Type B pancreatic cell (in vitro differentiated cells): Measurements from ENCODE around the gene LBH. TPM values are rescaled to one million over a fixed set of nuclear protein-coding genes. Genes with fewer than 3 reads are reported as not detected.

Experiments used
- DNase-seq: peaks from one replicate; pipeline ENCODE4 v3.0.0; 2021; ENCODE audit warnings: mixed read lengths; ENCODE audit not compliant: unreplicated experiment; ENCODE audit errors: extremely low spot score
- H3K27ac Mint-ChIP-seq: 2 replicates; pipeline ENCODE4 v1.8.0; 2021; ENCODE audit warnings: mild to moderate bottlenecking, mixed read lengths
- H3K27me3 Mint-ChIP-seq: 2 replicates; pipeline ENCODE4 v1.8.0; 2021; ENCODE audit warnings: mixed read lengths
- H3K36me3 Mint-ChIP-seq: 2 replicates; pipeline ENCODE4 v1.8.0; 2021; ENCODE audit warnings: mixed read lengths
- H3K4me1 Mint-ChIP-seq: one replicate; pipeline ENCODE4 v1.8.0; 2021; ENCODE audit warnings: mixed read lengths; ENCODE audit not compliant: unreplicated experiment
- H3K4me3 Mint-ChIP-seq: 2 replicates; pipeline ENCODE4 v1.8.0; 2021; ENCODE audit warnings: mild to moderate bottlenecking, mixed read lengths
- H3K9me3 Mint-ChIP-seq: 2 replicates; pipeline ENCODE4 v1.8.0; 2021; ENCODE audit warnings: mixed read lengths
- total RNA-seq: library from RNA; stranded (reverse); gene quantifications from 2 replicates; pipeline ENCODE4 v1.2.1, GENCODE V29; 2021; ENCODE audit warnings: low replicate concordance
- TF ChIP-seq, protein P1 (sequence below): fragments of 200-600 bp; sonication (generic); conservative IDR thresholded peaks from 2 replicates; pipeline ENCODE4 v1.5.0; 2021; ENCODE audit warnings: antibody characterized with exemption, mild to moderate bottlenecking

LBH gene
- total RNA-seq, 1 donor from 2014 or later, result 78.5 TPM

DNA sequence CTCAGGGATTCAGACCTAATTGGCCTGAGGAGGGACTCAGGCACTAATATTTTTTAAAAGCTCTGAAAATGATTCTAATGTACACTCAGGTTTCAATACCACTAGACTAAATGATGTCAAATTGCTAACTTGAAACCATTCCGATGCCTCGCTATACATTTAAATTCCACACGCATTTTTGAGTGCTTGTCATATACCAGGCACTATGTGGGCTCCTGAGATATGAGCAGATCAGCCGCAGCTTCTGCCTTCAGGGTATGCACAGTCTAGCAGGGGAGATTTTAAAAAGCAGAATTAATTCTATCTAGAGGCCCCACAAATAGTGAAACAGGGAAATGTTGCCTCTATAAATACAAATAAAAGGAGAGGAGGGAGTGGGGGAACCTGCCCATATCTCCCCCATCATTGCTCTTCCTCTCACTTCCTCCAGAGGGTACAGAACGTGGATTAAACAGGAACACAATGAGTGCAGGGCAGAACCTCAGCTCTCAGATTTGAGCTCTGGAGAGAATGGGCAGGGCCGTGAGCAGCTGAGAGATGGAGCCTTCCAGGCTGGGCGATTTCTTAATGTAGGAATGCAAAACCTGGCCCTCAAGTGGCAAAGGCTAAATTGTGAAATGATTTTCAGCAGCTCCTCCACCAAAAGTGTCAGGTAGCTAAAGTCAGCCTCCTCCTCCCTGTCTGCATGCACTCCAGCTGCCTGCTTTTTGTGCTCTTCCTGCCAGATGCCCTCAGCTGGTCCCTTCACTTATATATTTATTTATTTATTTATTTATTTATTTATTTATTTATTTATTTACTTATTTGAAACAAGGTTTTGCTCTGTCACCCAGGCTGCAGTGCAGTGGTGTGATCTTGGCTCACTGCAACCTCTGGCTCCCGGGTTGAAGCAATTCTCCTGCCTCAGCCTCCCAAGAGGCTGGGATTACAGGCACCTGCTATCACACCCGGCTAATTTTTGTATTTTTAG is 24.6 kb upstream of the LBH start:
- Mint-ChIP-seq H3K27me3 (peaks cover 12% of the 10 kb centered on the region), H3K9me3 (no peaks in the 10 kb centered on the region), H3K27ac (no peak overlapping the region), H3K4me1 (peaks cover 5% of the 10 kb centered on the region), H3K36me3 (no peaks in the 10 kb centered on the region), H3K4me3 (no peak overlapping the region)
- TF ChIP-seq, protein P1, sequence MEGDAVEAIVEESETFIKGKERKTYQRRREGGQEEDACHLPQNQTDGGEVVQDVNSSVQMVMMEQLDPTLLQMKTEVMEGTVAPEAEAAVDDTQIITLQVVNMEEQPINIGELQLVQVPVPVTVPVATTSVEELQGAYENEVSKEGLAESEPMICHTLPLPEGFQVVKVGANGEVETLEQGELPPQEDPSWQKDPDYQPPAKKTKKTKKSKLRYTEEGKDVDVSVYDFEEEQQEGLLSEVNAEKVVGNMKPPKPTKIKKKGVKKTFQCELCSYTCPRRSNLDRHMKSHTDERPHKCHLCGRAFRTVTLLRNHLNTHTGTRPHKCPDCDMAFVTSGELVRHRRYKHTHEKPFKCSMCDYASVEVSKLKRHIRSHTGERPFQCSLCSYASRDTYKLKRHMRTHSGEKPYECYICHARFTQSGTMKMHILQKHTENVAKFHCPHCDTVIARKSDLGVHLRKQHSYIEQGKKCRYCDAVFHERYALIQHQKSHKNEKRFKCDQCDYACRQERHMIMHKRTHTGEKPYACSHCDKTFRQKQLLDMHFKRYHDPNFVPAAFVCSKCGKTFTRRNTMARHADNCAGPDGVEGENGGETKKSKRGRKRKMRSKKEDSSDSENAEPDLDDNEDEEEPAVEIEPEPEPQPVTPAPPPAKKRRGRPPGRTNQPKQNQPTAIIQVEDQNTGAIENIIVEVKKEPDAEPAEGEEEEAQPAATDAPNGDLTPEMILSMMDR, result no peak
- no peak for DNase-seq

DNA sequence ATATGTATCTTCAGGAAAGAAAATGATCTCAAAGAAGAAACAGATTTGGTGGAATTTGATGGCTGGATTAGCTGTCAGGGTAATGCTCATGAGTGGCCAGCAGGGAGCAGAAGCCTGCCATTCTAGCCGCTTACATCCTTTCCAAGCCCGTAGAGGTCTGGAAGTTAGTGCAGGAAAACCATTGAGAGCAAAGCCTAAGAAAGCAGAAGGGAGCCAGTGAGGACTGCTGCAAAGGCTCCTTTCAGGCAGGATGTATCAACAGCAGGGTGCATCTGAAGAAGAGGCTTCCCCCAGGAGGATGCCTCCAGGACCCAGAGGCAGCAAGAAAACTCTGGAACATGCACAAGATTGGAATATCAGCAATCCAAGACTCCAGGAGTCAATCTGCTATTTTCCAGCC is 22.9 kb upstream of the LBH start:
- no peak for DNase-seq
- Mint-ChIP-seq H3K36me3 (no peaks in the 10 kb centered on the region), H3K4me1 (peaks cover 5% of the 10 kb centered on the region), H3K4me3 (no peak overlapping the region), H3K9me3 (no peaks in the 10 kb centered on the region), H3K27ac (no peak overlapping the region), H3K27me3 (peaks cover 10% of the 10 kb centered on the region)
- TF ChIP-seq, protein P1, result peak; percentile 96

DNA sequence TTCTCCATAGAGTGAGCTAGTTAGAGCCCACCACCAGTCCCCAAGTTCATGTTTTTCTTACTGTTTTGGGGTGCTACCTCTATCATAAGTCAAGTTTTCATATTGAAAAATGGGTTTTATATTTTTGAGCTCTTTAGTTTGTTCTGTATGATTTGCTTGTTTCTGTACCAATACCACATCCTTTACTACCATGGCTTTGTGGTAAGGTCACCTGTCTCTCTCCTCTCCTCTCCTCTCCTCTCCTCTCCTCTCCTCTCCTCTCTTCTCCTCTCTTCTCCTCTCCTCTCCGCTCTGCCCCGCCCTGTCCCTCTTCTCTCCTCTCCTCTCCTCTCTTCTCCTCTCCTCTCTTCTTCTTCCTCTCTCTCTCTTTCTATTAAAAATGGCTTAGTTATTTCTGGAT is 22.1 kb upstream of the LBH start:
- no peaks in the 10 kb centered on the region for H3K36me3 Mint-ChIP-seq
- no peak overlapping the region for H3K27ac Mint-ChIP-seq
- peaks cover 10% of the 10 kb centered on the region for H3K27me3 Mint-ChIP-seq
- TF ChIP-seq, protein P1, result no peak
- H3K4me3 Mint-ChIP-seq, result no peak overlapping the region
- no peaks in the 10 kb centered on the region for H3K9me3 Mint-ChIP-seq
- DNase-seq, result no peak
- peaks cover 9% of the 10 kb centered on the region for H3K4me1 Mint-ChIP-seq

DNA sequence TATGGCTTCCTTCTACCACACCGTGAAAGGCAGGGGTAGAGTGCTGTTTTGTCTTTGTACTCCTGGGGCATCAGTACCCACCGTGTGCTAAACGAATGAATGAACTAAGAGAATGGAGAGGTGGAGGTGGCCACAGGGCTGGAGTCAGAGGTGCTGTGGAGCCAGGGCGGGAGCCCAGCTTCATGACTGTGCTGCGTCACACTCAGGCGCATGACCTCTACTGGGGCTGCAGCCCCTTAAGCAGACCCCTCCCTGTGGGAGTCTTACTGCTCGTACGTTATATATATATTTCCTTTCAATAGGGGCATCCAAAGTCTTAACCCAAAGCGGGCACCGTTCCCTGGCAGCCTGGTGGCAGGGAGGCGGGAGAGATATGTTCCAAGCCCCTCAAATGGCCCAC is 18.0 kb upstream of the LBH start:
- peaks cover 32% of the 10 kb centered on the region for H3K4me1 Mint-ChIP-seq
- H3K36me3 Mint-ChIP-seq, result no peaks in the 10 kb centered on the region
- H3K27ac Mint-ChIP-seq, result no peak overlapping the region
- DNase-seq, result no peak
- H3K9me3 Mint-ChIP-seq, result no peaks in the 10 kb centered on the region
- H3K4me3 Mint-ChIP-seq, result no peak overlapping the region
- TF ChIP-seq, protein P1, result no peak
- peaks cover 3% of the 10 kb centered on the region for H3K27me3 Mint-ChIP-seq

DNA sequence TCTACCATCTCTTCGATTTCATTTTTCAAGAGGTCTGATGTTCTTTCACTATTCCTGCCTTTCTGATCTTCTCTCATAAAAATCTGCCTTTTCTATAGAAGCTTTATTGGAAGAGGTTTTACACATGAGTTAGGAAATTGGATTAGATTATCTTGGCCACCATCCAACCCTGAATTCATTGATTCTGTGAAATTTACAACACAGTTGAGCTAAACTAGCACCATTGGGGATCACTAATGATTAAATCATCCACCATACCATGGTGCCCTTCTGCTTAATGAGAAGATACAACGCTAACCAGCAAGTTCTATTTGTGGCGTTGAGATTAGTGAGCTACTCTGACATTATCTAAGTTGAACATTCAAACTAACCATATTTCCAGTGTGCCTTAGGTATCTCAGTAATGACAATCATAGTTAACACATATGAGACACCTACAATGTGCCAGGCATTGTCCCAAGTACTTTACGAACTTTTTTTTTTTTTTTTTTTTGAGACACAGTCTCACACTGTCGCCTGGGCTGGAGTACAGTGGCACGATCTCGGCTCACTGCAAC is 17.3 kb upstream of the LBH start:
- no peak overlapping the region for H3K27ac Mint-ChIP-seq
- peaks cover 28% of the 10 kb centered on the region for H3K4me1 Mint-ChIP-seq
- no peak overlapping the region for H3K4me3 Mint-ChIP-seq
- no peaks in the 10 kb centered on the region for H3K9me3 Mint-ChIP-seq
- DNase-seq, result no peak
- H3K36me3 Mint-ChIP-seq, result no peaks in the 10 kb centered on the region
- TF ChIP-seq, protein P1, result no peak
- no peaks in the 10 kb centered on the region for H3K27me3 Mint-ChIP-seq
